GM18951 (cell line): ENCODE measurements around the gene MYORG.
A peak's percentile ranks its signal among the peaks of the same experiment; 100 is the strongest.
"Not testable (repeated sequence)": the region's sequence is repeated elsewhere in the genome, so short reads cannot be mapped to it uniquely, and the experiment has no call there.

Experiments
- POLR2A ChIP-seq: IDR thresholded peaks from 4 replicates; pipeline ENCODE4 v1.6.1; 2011; ENCODE audit warnings: mild to moderate bottlenecking; ENCODE audit not compliant: insufficient read length, insufficient read depth; ENCODE audit errors: extremely low read depth
- in situ Hi-C: fragments of 300-500 bp; cut with MboI; formaldehyde crosslinking; loops from one replicate; pipeline ENCODE4 v1.12.0; 2022; ENCODE audit warnings: low sequenced_read_pairs, mixed read lengths, inconsistent platforms; ENCODE audit not compliant: unreplicated experiment

Gene MYORG

DNA sequence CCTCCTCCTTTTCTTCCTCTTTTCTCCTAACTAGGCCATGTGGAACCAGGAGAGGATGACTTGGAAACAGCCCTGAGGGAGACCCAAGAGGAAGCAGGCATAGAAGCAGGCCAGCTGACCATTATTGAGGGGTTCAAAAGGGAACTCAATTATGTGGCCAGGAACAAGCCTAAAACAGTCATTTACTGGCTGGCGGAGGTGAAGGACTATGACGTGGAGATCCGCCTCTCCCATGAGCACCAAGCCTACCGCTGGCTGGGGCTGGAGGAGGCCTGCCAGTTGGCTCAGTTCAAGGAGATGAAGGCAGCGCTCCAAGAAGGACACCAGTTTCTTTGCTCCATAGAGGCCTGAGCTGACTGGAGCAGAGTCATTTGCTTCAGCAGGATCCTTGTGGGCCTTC, 33.6 kb downstream of the MYORG start:
- in situ Hi-C loops, result no loop called here
- no peak for TF ChIP-seq POLR2A

DNA sequence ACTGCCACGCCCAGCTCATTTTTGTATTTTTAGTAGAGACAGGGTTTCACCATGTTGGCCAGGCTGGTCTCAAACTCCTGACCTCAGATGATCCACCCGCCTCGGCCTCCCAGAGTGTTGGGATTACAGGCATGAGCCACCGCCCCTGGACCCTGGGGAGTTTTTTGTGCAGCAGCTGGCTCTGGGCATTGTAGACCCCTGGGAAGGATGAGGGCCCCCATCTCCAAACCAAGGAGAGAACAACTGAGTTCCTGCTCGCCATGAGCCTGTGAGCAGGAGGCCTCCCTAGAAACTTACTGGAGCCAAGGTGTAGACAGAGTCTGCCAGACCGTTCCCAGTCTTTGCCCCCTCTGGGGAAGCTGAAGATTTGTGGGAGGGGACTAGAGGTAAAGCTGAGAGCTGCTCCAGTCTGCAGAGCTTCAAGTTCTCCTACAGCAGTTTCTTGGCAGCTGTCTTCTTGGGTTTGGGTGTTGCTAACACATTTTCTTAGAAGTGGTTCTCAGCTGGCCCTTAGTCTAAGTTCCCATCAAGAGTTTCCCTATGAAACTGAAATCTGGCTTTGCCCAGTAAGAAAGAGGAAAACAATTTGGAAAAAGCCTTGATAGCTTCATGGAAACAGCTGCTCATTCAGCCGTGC, 34.9 kb downstream of the MYORG start:
- in situ Hi-C loops, result no loop called here
- no peak for TF ChIP-seq POLR2A

DNA sequence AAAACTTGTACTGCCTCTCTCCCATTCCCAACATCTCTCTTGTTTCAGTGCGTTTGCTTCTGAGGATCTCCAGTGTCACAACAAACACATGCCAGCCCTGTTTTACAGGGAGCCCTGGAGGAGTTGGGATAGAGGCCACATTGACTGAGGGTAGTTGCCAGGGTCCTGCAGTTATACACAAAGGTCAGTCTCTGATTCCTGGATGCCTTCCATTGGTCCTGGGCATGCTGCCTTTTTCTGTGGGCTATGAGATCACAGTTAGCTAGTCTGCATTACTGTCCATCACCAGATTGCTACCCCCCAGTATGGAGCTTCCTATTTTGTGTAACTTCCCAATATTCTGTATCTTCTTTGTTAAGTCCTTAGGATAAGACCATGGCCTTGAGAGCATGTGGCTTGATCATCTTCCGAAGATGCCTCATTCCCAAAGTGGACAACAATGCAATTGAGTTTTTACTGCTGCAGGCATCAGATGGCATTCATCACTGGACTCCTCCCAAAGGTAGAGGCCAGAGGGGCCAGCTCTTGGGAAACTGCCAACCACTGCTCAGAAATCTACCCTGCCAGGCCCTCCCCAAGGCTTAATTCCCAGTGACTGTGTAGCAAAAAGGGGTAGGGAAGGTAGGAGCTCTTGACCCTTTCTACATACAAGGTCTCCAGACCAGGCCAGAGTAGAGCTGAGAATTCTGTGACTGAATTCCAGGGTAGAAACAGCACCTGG, 37.9 kb downstream of the MYORG start:
- in situ Hi-C loops, result no loop called here
- no peak for TF ChIP-seq POLR2A

DNA sequence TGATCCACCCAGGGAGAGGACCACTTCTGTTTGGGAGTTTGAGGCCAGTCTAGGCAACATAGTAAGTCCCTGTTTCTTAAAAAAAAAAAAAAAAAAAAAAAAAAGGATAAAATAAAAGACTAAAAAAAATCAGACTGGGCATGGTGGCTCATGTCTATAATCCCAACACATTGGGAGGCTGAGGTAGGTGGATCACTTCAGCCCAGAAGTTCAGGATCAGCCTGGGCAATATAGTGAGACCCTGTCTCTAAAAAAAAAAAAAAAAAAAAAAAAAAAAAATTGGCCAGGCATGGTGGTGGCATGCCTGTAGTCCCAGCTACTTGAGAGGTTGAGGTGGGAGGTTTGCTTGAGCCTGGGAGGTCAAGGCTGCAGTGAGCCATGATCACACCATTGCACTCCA, 38.6 kb downstream of the MYORG start:
- in situ Hi-C loops, result not testable (repeated sequence)

DNA sequence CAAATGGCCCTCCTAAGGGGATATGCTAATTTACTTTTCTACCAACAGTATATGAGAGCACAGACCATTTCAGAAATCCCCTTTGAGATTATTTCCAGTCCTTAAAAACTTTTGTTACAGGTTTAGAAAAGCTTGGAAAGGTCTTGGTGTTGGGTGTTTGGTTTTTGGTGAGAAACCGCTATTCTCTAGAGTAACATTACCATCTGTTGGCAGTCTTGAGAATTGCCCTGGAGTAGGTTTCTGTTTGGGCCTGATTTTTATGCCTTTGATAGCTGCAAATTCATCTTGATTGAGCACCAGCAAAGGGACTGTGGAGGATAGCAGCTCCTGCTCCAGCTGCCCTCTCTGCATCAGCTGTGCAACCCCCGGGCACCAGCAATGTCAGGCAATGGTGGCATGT, 39.3 kb downstream of the MYORG start:
- TF ChIP-seq POLR2A, result no peak
- in situ Hi-C loops, result no loop called here

DNA sequence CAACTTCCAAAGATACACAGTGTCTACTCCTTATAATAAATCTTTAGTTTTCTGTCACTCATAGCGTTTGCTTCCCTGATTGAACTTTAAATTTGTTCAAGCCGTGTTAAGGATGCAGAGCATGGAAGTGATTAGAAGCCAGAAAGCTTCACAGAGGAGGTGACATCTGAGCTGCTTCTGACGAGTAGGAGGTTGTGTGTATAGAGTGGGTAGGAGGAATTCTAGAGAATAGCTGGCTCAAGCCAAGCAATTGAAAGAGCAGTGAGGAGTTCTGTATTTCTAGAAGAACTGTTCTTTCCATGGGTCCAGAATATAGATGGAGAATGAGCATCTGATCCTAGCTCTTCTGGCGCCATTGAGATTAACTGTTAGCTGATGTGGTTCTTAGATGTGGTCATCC, 41.3 kb downstream of the MYORG start:
- no peak for TF ChIP-seq POLR2A

DNA sequence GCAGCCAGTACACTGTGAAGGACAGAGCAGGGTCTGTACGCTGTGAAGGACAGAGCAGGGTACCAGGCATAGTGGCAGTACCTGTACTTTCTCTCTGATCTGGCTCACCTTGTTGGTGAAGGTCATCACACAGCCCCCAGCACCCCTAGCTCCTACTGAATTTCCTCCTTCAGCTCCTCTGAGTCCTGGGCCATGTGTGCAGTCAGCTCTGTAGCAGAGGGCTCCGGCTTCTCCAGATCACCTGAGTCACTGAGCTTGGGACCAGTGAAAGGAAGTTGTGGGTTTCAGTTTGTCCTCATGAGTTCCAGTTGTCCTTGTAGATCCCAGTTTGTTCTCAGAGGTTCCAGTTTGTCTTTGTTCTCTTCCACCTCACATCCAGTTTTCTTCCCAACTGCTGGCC, 41.8 kb downstream of the MYORG start:
- in situ Hi-C loops, result no loop called here
- TF ChIP-seq POLR2A, result no peak

More for the DNA sequence above, 41.3 kb downstream of the MYORG start:
- in situ Hi-C loops, result no loop called here

DNA sequence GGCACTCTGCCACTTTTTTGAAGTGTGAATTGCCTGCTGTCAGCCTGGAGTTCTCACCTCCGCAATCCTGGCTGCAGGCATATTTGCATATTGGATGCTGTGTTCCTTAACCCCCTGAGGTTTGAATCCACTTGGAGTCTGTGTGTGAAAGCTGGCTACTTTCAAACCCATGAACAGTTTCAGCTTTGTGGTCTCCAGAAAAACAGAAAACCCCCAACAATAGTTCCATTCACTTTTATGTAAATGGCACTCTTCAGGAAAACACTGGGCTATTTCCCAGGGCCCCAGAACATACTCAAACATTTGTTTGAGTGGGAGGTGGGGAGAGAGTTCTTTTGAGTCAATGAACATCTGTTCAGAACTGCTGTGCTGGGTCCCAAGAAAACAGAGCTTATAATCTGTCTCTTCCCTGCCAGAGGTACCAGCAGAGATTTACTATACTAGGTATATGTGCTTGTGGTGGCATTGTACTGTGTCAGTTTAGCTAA, 42.3 kb downstream of the MYORG start:
- in situ Hi-C loops, result no loop called here
- TF ChIP-seq POLR2A, result no peak

DNA sequence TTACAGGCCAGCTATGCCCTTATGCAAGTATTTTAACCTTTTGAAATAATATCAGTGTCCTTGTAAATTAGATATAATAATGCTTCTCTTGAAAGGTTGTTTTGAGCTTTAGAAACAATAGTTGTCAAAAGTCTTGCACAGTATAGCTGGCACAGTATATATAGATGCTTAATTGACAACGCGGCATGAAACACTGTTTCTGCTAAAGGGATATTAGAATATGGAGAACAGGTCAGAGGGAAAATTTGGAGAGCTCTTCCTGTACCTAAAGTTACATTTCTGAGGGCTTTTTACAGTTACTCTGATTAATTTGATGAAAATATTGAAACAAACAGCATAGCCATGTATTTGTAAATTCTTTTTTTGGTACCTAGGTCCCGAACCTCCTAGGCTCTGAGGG, 42.9 kb downstream of the MYORG start:
- no peak for TF ChIP-seq POLR2A
- in situ Hi-C loops, result no loop called here

DNA sequence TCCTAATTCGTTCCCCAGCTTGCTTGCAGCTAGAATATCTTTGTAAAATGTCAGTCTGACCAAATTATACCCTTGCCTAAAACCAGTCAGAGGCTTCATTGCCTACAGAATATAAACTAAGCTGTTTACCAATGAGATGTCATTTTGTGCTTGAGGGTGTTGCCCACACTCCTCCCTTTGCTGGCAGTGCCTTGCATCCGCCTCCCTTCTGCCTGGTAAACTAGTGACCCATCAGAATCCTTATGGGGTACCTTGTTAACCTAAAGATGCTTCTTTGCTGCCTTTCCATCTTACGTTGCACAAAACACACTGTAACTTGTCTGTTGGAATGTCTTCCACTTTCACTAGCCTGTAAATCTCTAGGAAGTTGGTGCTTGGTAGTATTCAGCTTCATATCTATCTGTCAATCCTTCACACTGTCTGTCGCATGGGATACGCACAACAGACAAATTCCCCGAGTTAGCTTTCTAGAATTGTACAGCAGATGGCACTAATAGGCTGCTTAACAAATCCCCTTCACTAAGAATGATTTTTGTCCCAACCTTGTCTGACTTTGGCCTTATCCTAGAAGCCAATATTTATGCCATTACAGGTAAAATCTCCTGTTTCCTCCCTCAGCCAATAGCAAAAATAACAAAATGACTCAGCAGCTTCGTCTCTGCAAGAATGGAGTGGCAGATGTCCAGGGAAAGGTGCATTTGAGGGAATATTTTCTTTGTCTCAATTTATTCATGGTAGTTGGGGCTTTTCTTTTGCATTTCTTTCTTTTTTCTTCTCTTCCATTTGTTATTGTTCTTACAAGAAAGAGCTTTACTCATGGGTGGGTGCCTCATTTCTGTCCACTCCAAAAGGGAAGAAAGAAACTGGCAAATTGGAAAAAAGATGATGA, 44.4 kb downstream of the MYORG start:
- no peak for TF ChIP-seq POLR2A
- in situ Hi-C loops, result no loop called here

DNA sequence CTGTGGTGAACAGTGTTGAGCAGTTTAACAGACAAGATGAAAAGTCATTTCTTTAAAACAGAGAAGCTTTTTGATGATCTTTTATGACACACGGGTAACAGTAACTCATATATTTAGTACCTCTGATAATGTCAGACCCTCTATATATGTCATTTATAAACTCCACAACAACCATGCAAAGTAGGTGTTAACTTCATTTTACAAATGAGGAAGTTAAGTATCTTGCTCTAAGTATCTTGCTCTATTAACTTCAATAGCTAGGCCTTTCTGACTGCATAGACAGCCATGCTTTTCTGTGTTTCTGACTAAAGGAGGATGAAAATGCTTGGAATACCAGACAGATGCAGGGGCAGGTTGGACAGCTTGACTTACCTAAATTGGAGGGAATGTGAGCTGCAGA, 45.5 kb downstream of the MYORG start:
- no peak for TF ChIP-seq POLR2A
- in situ Hi-C loops, result no loop called here

DNA sequence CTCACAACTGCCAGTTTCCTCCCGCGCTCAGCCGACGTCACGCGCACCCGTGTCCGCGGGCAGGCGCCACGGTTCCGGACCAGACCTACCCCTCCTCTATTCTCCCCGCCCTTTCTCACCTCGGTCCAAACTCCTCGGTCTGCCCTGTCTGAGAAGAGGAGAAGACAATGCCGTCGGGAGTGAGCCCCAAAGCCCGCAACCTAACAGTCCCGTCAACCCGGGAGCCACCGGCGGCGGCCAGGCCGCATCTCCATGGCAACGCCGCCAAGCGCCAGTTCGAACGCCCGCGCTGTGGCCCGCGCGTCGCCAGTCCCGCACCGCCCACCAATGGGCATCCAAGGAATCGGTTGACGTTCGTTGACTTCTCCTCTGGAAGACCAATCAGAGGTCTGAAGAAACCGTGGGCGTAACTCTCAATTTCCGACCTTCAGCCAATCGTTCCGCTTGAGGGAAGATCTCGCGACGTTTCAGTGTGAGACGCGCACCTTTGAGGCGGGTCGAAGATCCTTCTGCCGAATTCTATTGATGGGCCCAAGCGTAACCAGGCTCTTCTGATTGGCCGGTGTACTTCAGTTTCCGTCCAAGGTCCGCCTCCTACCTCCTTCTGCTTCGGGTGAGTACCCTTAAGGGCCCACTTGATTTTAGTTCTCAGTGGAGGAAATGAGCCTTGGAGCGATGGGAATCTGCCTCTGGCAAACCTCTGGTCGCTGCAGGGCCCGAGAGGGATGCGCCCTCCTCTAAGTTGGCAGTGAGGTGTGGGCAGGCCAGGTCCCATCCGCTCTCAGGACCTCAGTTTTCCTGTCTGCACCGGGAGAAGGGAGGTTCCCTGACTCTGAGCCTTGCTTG, 47.5 kb downstream of the MYORG start, which contains the start of the genes KIF24 and NUDT2:
TSS of gene KIF24 (minus strand) at position 282 of the 846 bp plus-strand sequence. CDS start 17,922 bp downstream, outside the sequence.
TSS of gene NUDT2 (plus strand) at position 583 of the 846 bp plus-strand sequence. CDS start 9,471 bp downstream, outside the sequence.
- TF ChIP-seq POLR2A, result peak; percentile 80
- in situ Hi-C loops, result no loop called here
